Islet precursor cell (in vitro differentiated cells): ENCODE results near the gene PRG3.
"Not testable (repeated sequence)": the region's sequence is repeated elsewhere in the genome, so short reads cannot be mapped to it uniquely, and the experiment has no call there.

Experiments used
- DNase-seq: peaks from one replicate; pipeline ENCODE4 v3.0.0-alpha.2; 2018

PRG3 gene

GRCh38 chr11:57407941-57408475 is 27.1 kb upstream of the PRG3 start:
- DNase-seq: no peak

GRCh38 chr11:57407010-57407920 is 26.3 kb upstream of the PRG3 start:
- DNase-seq: no peak

GRCh38 chr11:57406337-57406904 is 25.5 kb upstream of the PRG3 start:
- no peak for DNase-seq

- no peak for DNase-seq
Observed at GRCh38 chr11:57405271-57405860, 24.4 kb upstream of the PRG3 start.

- DNase-seq: no peak
Observed at GRCh38 chr11:57403802-57404147, 22.8 kb upstream of the PRG3 start.

GRCh38 chr11:57403003-57403801 is 22.3 kb upstream of the PRG3 start:
- DNase-seq: not testable (repeated sequence)

- peak; percentile 86 for DNase-seq
Observed at GRCh38 chr11:57402188-57403002, 21.4 kb upstream of the PRG3 start.

GRCh38 chr11:57399972-57400578 is 19.1 kb upstream of the PRG3 start:
- no peak for DNase-seq

GRCh38 chr11:57399221-57399620 is 18.3 kb upstream of the PRG3 start:
- DNase-seq: peak; percentile 71

- DNase-seq: no peak
Observed at GRCh38 chr11:57397394-57397990, 16.5 kb upstream of the PRG3 start.

- no peak for DNase-seq
Observed at GRCh38 chr11:57396744-57397143, 15.8 kb upstream of the PRG3 start.

- DNase-seq: no peak
Observed at GRCh38 chr11:57395905-57396623, 15.1 kb upstream of the PRG3 start.

GRCh38 chr11:57394203-57394965 is 13.4 kb upstream of the PRG3 start:
- DNase-seq: no peak

- no peak for DNase-seq
Observed at GRCh38 chr11:57392763-57393105, 11.8 kb upstream of the PRG3 start.

GRCh38 chr11:57392066-57392762 is 11.3 kb upstream of the PRG3 start:
- DNase-seq: no peak

- DNase-seq: no peak
Observed at GRCh38 chr11:57391539-57391938, 10.6 kb upstream of the PRG3 start.

GRCh38 chr11:57391111-57391510 is 10.2 kb upstream of the PRG3 start:
- DNase-seq: no peak

GRCh38 chr11:57390535-57390934 is 9.6 kb upstream of the PRG3 start, which contains the start of gene PRG2:
TSS of gene PRG2 (minus strand) at chr11:57390650. CDS start at chr11:57389944, 706 bp downstream.
- DNase-seq: no peak
